HepG2 (cell line): ENCODE data around the gene PTK7. TPM values are rescaled to one million over a fixed set of nuclear protein-coding genes. Genes with fewer than 3 reads are reported as not detected.

ENCODE experiments used
- ATF7-NPFF ChIP-seq: sonication (generic); formaldehyde crosslinking; IDR thresholded peaks from 2 replicates; pipeline ENCODE4 v1.8.1; 2023; ENCODE audit warnings: mild to moderate bottlenecking, low read depth, missing genetic modification reagents, moderate library complexity
- ETS1 ChIP-seq: sonication (generic); formaldehyde crosslinking; IDR thresholded peaks from 2 replicates; pipeline ENCODE4 v1.4.0; 2020; ENCODE audit warnings: missing genetic modification reagents
- HNF1B ChIP-seq: sonication (generic); formaldehyde crosslinking; IDR thresholded peaks from 2 replicates; pipeline ENCODE4 v1.5.1; 2020; ENCODE audit warnings: mild to moderate bottlenecking, moderate library complexity, missing genetic modification reagents
- HNRNPH1 ChIP-seq: fragments of 200-400 bp; formaldehyde crosslinking; optimal IDR thresholded peaks from 2 replicates; pipeline ENCODE3; 2017; ENCODE audit warnings: mild to moderate bottlenecking, low read depth, low read length
- KDM4B ChIP-seq: sonication (generic); formaldehyde crosslinking; IDR thresholded peaks from 2 replicates; pipeline ENCODE4 v1.4.0; 2020; ENCODE audit warnings: missing genetic modification reagents
- NKX3-1 ChIP-seq: sonication (generic); formaldehyde crosslinking; IDR thresholded peaks from 2 replicates; pipeline ENCODE4 v1.5.0; 2020; ENCODE audit warnings: missing genetic modification reagents
- POLR2G ChIP-seq: fragments of 200-400 bp; formaldehyde crosslinking; IDR thresholded peaks from 2 replicates; pipeline ENCODE4 v1.6.1; 2018; ENCODE audit warnings: mild to moderate bottlenecking, low read depth, low read length, moderate library complexity
- RERE ChIP-seq: IDR thresholded peaks from 2 replicates; pipeline ENCODE4 v1.6.1; 2016; ENCODE audit warnings: low read depth, missing genetic modification reagents, missing compliant biosample characterization
- TFE3 ChIP-seq: IDR thresholded peaks from 2 replicates; pipeline ENCODE4 v1.6.1; 2016
- ZNF282 ChIP-seq: fragments of 450-650 bp; IDR thresholded peaks from 2 replicates; pipeline ENCODE4 v1.6.1; 2018; ENCODE audit not compliant: partially characterized antibody
- ZNF337 ChIP-seq: sonication (generic); formaldehyde crosslinking; IDR thresholded peaks from 2 replicates; pipeline ENCODE4 v1.5.1; 2020; ENCODE audit warnings: missing genetic modification reagents, low read depth, mild to moderate bottlenecking, borderline replicate concordance
- ZNF569 ChIP-seq: sonication (generic); formaldehyde crosslinking; IDR thresholded peaks from 2 replicates; pipeline ENCODE4 v1.5.0; 2020; ENCODE audit warnings: mild to moderate bottlenecking, missing genetic modification reagents, moderate library complexity, borderline replicate concordance
- ZNF749 ChIP-seq: sonication (generic); formaldehyde crosslinking; IDR thresholded peaks from 2 replicates; pipeline ENCODE4 v1.8.0; 2022; ENCODE audit warnings: mild to moderate bottlenecking, missing genetic modification reagents, moderate library complexity, borderline replicate concordance
- ZNF784 ChIP-seq: sonication (generic); formaldehyde crosslinking; IDR thresholded peaks from 2 replicates; pipeline ENCODE4 v1.5.1; 2020; ENCODE audit warnings: missing genetic modification reagents, mild to moderate bottlenecking, borderline replicate concordance
- polyA plus RNA-seq, 8 experiments: library from polyadenylated mRNA; depleted of rRNA in 3 of 8; stranded (reverse) in 7 of 8; unstranded in 1 of 8; fragments of >200 nt; fragmentation: Illumina TruSeq in 4 of 8; extraction: Trizol in 4 of 8; gene quantifications; 2 replicates each; pipeline versions ENCODE4 v1.2.1 to v1.2.3, GENCODE V29; 2011 to 2016; ENCODE audit warnings: low read depth in 4 of 8, missing spikeins in 1 of 8, mixed read lengths in 1 of 8; ENCODE audit not compliant: insufficient read depth in 1 of 8
- total RNA-seq, 5 experiments: library from RNA; depleted of rRNA; stranded (reverse); fragments of >200 nt; fragmentation: Illumina TruSeq; extraction: Trizol; gene quantifications; 2 replicates each; pipeline ENCODE4 v1.2.3, GENCODE V29; 2016; ENCODE audit warnings: low read depth in 1 of 5

The PTK7 gene
- total and polyA plus RNA-seq, 2 of the 13 experiments (the other 11 are each of a cell fraction or from before 2014, with no cell fraction given): 98.5 to 99.8 TPM

GRCh38 chr6:43059168-43060033, 16.7 kb upstream of the PTK7 start, which contains the start of the genes KLC4 and MRPL2 (continued):
- TF ChIP-seq POLR2G (peak; percentile 90), RERE (CRISPR knock-in tag) (0 out of 2 replicates have a peak, but pooled peaks have one; percentile 8), KDM4B (peak; percentile 27; the same call in 1 of the 2 replicates), ATF7-NPFF (CRISPR knock-in tag) (no peak), ZNF569 (CRISPR knock-in tag) (no peak), TFE3 (peak; percentile 55), HNF1B (CRISPR knock-in tag) (peak; percentile 71), HNRNPH1 (no peak), ZNF337 (CRISPR knock-in tag) (no peak), ZNF784 (CRISPR knock-in tag) (0 out of 2 replicates have a peak, but pooled peaks have one; percentile 82), ZNF282 (peak; percentile 59), ZNF749 (peak; percentile 51; the same call in 1 of the 2 replicates), ETS1 (CRISPR knock-in tag) (peak; percentile 59; the same call in 1 of the 2 replicates), NKX3-1 (CRISPR knock-in tag) (peak; percentile 59; the same call in 1 of the 2 replicates)
